Measurements from ENCODE around the gene C7orf25.

C7orf25 gene

DNA sequence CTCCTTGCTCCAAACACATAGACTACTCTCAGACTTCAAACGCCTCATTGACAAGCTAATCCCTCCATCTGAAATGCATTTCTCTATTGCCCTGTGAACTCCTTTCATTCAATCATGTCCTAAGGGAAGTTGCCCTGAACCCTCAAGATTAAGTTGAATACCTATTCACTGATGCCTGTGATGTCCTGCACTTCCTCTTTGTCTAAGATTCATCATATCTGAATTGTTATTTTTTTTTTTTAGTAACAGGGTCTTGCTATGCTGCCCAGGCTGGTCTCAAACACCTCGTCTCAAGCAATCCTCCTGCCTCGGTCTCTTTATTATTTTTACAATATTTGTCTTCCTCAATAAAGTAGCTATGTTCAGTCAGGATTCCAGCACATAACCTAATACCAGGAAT is 16.9 kb upstream of the C7orf25 start:
- H3K4me2 ChIP-seq (ENCODE audit: low read length), result no peak overlapping the region
- peaks cover 25% of the 10 kb centered on the region for H3K4me1 ChIP-seq (ENCODE audit: low read length)

GRCh38 chr7:42926204-42926603 is 14.3 kb upstream of the C7orf25 start:
- Histone ChIP-seq H3K79me2 (ENCODE audit: low read length) (peaks cover 69% of the 10 kb centered on the region), H3K36me3 (replicated peaks; ENCODE audit: low read depth, low read length) (peaks cover 67% of the 10 kb centered on the region), H3K4me3 (ENCODE audit: low read length) (no peak overlapping the region), H3K9ac (ENCODE audit: low read length) (no peak overlapping the region), H2AFZ (ENCODE audit: low read depth, low read length) (no peak overlapping the region), H3K9me3 (ENCODE audit: insufficient read depth, low read length) (no peaks in the 10 kb centered on the region), H4K20me1 (ENCODE audit: insufficient read depth, low read length) (peaks cover 40% of the 10 kb centered on the region), H3K4me1 (ENCODE audit: low read length) (peaks cover 20% of the 10 kb centered on the region), H3K27me3 (ENCODE audit: low read depth, low read length) (no peaks in the 10 kb centered on the region), H3K4me2 (ENCODE audit: low read length) (no peak overlapping the region), H3K27ac (ENCODE audit: low read length) (no peak overlapping the region)
- no peak for TF ChIP-seq EZH2phosphoT487 (IDR thresholded peaks at IDR 0.05; ENCODE audit: low read depth)
- TF ChIP-seq CTCF (IDR thresholded peaks at IDR 0.05; ENCODE audit: low read depth, low read length), result no peak

More for the DNA sequence above, 16.9 kb upstream of the C7orf25 start:
- no peaks in the 10 kb centered on the region for H3K27me3 ChIP-seq (ENCODE audit: low read depth, low read length)
- no peaks in the 10 kb centered on the region for H3K9me3 ChIP-seq (ENCODE audit: insufficient read depth, low read length)
- H3K27ac ChIP-seq (ENCODE audit: low read length), result no peak overlapping the region
- H3K36me3 ChIP-seq (replicated peaks; ENCODE audit: low read depth, low read length), result peaks cover 47% of the 10 kb centered on the region
- no peak overlapping the region for H3K4me3 ChIP-seq (ENCODE audit: low read length)
- TF ChIP-seq CTCF (IDR thresholded peaks at IDR 0.05; ENCODE audit: low read depth, low read length) (no peak), EZH2phosphoT487 (IDR thresholded peaks at IDR 0.05; ENCODE audit: low read depth) (no peak)
- peaks cover 48% of the 10 kb centered on the region for H4K20me1 ChIP-seq (ENCODE audit: insufficient read depth, low read length)
- H3K79me2 ChIP-seq (ENCODE audit: low read length), result peaks cover 94% of the 10 kb centered on the region
- no peak overlapping the region for H3K9ac ChIP-seq (ENCODE audit: low read length)
- no peak overlapping the region for H2AFZ ChIP-seq (ENCODE audit: low read depth, low read length)

DNA sequence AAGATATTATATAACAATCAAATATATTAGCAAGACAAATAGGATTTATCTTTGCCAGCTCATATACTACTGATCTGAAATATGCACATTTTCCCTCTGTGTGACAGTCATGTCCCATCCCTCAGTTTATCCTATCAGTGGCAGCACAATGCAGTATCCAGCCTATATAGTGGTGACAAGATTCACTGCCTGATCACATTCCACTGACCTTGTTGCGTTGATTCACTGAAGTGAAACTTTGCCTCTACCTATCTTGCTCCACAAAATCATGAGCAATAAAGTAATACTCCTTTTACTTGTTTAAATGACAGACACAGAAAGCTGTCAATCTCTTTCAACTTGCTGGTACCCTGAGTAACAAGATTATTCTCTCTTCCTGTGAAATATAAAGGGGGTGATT is 13.8 kb upstream of the C7orf25 start:
- Histone ChIP-seq H3K4me1 (ENCODE audit: low read length) (peaks cover 17% of the 10 kb centered on the region), H3K9ac (ENCODE audit: low read length) (no peak overlapping the region), H3K27me3 (ENCODE audit: low read depth, low read length) (no peaks in the 10 kb centered on the region), H3K9me3 (ENCODE audit: insufficient read depth, low read length) (no peaks in the 10 kb centered on the region), H3K4me2 (ENCODE audit: low read length) (no peak overlapping the region), H3K4me3 (ENCODE audit: low read length) (no peak overlapping the region), H4K20me1 (ENCODE audit: insufficient read depth, low read length) (peaks cover 35% of the 10 kb centered on the region), H3K79me2 (ENCODE audit: low read length) (peaks cover 63% of the 10 kb centered on the region), H3K36me3 (replicated peaks; ENCODE audit: low read depth, low read length) (peaks cover 71% of the 10 kb centered on the region), H2AFZ (ENCODE audit: low read depth, low read length) (no peak overlapping the region), H3K27ac (ENCODE audit: low read length) (no peak overlapping the region)
- TF ChIP-seq CTCF (IDR thresholded peaks at IDR 0.05; ENCODE audit: low read depth, low read length) (no peak), EZH2phosphoT487 (IDR thresholded peaks at IDR 0.05; ENCODE audit: low read depth) (no peak)

GRCh38 chr7:42924223-42924838 is 12.5 kb upstream of the C7orf25 start:
- H3K4me2 ChIP-seq (ENCODE audit: low read length), result no peak overlapping the region
- peaks cover 4% of the 10 kb centered on the region for H3K4me1 ChIP-seq (ENCODE audit: low read length)
- H4K20me1 ChIP-seq (ENCODE audit: insufficient read depth, low read length), result peaks cover 23% of the 10 kb centered on the region
- peaks cover 50% of the 10 kb centered on the region for H3K79me2 ChIP-seq (ENCODE audit: low read length)
- H3K27me3 ChIP-seq (ENCODE audit: low read depth, low read length), result no peaks in the 10 kb centered on the region
- H3K27ac ChIP-seq (ENCODE audit: low read length), result no peak overlapping the region
- no peak overlapping the region for H2AFZ ChIP-seq (ENCODE audit: low read depth, low read length)
- H3K9me3 ChIP-seq (ENCODE audit: insufficient read depth, low read length), result no peaks in the 10 kb centered on the region
- TF ChIP-seq CTCF (IDR thresholded peaks at IDR 0.05; ENCODE audit: low read depth, low read length) (no peak), EZH2phosphoT487 (IDR thresholded peaks at IDR 0.05; ENCODE audit: low read depth) (no peak)
- H3K36me3 ChIP-seq (replicated peaks; ENCODE audit: low read depth, low read length), result peaks cover 80% of the 10 kb centered on the region
- no peak overlapping the region for H3K4me3 ChIP-seq (ENCODE audit: low read length)
- H3K9ac ChIP-seq (ENCODE audit: low read length), result no peak overlapping the region

Data from OCI-LY3 (cell line).